IMR-90 (cell line): ENCODE measurements around the gene ZBTB32. TPM values are rescaled to one million over a fixed set of nuclear protein-coding genes. Genes with fewer than 3 reads are reported as not detected.

Experiments used
- ATAC-seq: fragments of 200-7000 bp; cut with Tn5 transposase; 2 replicates; pipeline ENCODE4 v1.9.1; 2020; ENCODE audit warnings: low read depth, mild to moderate bottlenecking, moderate library complexity
- BruUV-seq: library from RNA; stranded (reverse); fragments of 400-500 nt; replicated peaks from 2 replicates; lab custom pipeline; 2021; lab: Mats Ljungman, UMichigan
- CTCF ChIA-PET: fragments of 300-600 bp; formaldehyde crosslinking; extraction: SDS; loops from one replicate; lab custom pipeline; 2021; ENCODE audit warnings: antibody characterized with exemption; lab: Yijun Ruan, JAX
- POLR2A ChIA-PET: fragments of 300-600 bp; sonication (Branson Sonifier 250); formaldehyde crosslinking; loops from one replicate; lab custom pipeline; 2022; ENCODE audit warnings: antibody characterized with exemption; ENCODE audit not compliant: unreplicated experiment; lab: Charles Lee
- DNase-seq: peaks from one replicate; pipeline ENCODE4 v3.0.0; 2013
- H2AFZ ChIP-seq: replicated peaks from 2 replicates; pipeline ENCODE3; 2013; ENCODE audit warnings: low read length, mild to moderate bottlenecking; ENCODE audit not compliant: poor library complexity
- H2AK5ac ChIP-seq: 2 replicates; pipeline ENCODE4 v1.6.1; 2013; ENCODE audit warnings: low read depth, low read length, inconsistent platforms
- H2AK9ac ChIP-seq: replicated peaks from 2 replicates; pipeline ENCODE3; 2013; ENCODE audit warnings: mild to moderate bottlenecking, low read depth, low read length, moderate library complexity; ENCODE audit not compliant: poor library complexity
- H2BK120ac ChIP-seq: 2 replicates; pipeline ENCODE4 v1.6.1; 2013; ENCODE audit warnings: low read depth, low read length, inconsistent platforms
- H2BK15ac ChIP-seq: 3 replicates; pipeline ENCODE4 v1.6.1; 2013; ENCODE audit warnings: low read depth, low read length, inconsistent platforms
- H2BK20ac ChIP-seq: 2 replicates; pipeline ENCODE4 v1.6.1; 2013; ENCODE audit warnings: low read depth, mild to moderate bottlenecking, inconsistent platforms, low read length, moderate library complexity
- H2BK5ac ChIP-seq: 2 replicates; pipeline ENCODE4 v1.6.1; 2013; ENCODE audit warnings: mild to moderate bottlenecking, low read depth, low read length, inconsistent platforms; ENCODE audit not compliant: poor library complexity, severe bottlenecking
- H3K14ac ChIP-seq: replicated peaks from 2 replicates; pipeline ENCODE4 v1.6.1; 2013; ENCODE audit warnings: low read depth, low read length, inconsistent platforms
- H3K18ac ChIP-seq: 2 replicates; pipeline ENCODE4 v1.6.1; 2013; ENCODE audit warnings: low read depth, low read length, control low read depth
- H3K23ac ChIP-seq: 2 replicates; pipeline ENCODE4 v1.6.1; 2013; ENCODE audit warnings: low read depth, low read length, inconsistent platforms
- H3K27ac ChIP-seq: 2 replicates; pipeline ENCODE4 v1.5.1; 2013; ENCODE audit warnings: mild to moderate bottlenecking, control low read depth, low read length; ENCODE audit not compliant: insufficient read depth
- H3K27me3 ChIP-seq: 2 replicates; pipeline ENCODE4 v1.6.1; 2013; ENCODE audit warnings: low read length; ENCODE audit not compliant: control insufficient read depth, insufficient read depth
- H3K36me3 ChIP-seq: 2 replicates; pipeline ENCODE4 v1.6.1; 2013; ENCODE audit warnings: low read length, mixed read lengths; ENCODE audit not compliant: control insufficient read depth, insufficient read depth
- H3K4ac ChIP-seq: 2 replicates; pipeline ENCODE4 v1.6.1; 2013; ENCODE audit warnings: low read depth, low read length, inconsistent platforms
- H3K4me1 ChIP-seq: 2 replicates; pipeline ENCODE4 v1.6.1; 2013; ENCODE audit warnings: low read length, mixed read lengths; ENCODE audit not compliant: control insufficient read depth, insufficient read depth
- H3K4me2 ChIP-seq: 2 replicates; pipeline ENCODE4 v1.6.1; 2013; ENCODE audit warnings: low read depth, mild to moderate bottlenecking, control low read depth, low read length, moderate library complexity
- H3K4me3 ChIP-seq: 2 replicates; pipeline ENCODE4 v1.5.1; 2013; ENCODE audit warnings: low read depth, mild to moderate bottlenecking, control low read depth, low read length, moderate library complexity; ENCODE audit not compliant: insufficient read depth
- H3K56ac ChIP-seq: 2 replicates; pipeline ENCODE4 v1.6.1; 2013; ENCODE audit warnings: low read length, inconsistent platforms; ENCODE audit not compliant: insufficient read depth; ENCODE audit errors: extremely low read depth
- H3K79me1 ChIP-seq, 2 experiments: 2 replicates each; pipeline ENCODE4 v1.6.1; 2013; ENCODE audit warnings: low read length in 2 of 2, inconsistent platforms in 1 of 2, low read depth in 1 of 2
- H3K9ac ChIP-seq: 2 replicates; pipeline ENCODE4 v1.6.1; 2013; ENCODE audit warnings: low read depth, low read length, control low read depth
- H3K9me1 ChIP-seq: 2 replicates; pipeline ENCODE4 v1.6.1; 2013; ENCODE audit warnings: low read length, inconsistent platforms; ENCODE audit not compliant: insufficient read depth
- H3K9me3 ChIP-seq: 2 replicates; pipeline ENCODE4 v1.6.1; 2013; ENCODE audit warnings: low read length; ENCODE audit not compliant: control insufficient read depth, insufficient read depth
- H4K20me1 ChIP-seq: 2 replicates; pipeline ENCODE4 v1.6.1; 2013; ENCODE audit warnings: low read length, inconsistent platforms; ENCODE audit not compliant: insufficient read depth
- H4K5ac ChIP-seq: 2 replicates; pipeline ENCODE4 v1.6.1; 2013; ENCODE audit warnings: mild to moderate bottlenecking, low read depth, low read length, control low read depth
- H4K8ac ChIP-seq, 2 experiments: 2 replicates each; pipeline ENCODE4 v1.6.1; 2013; ENCODE audit warnings: low read depth in 2 of 2, low read length in 2 of 2, control low read depth in 1 of 2, inconsistent platforms in 1 of 2
- H4K91ac ChIP-seq: 2 replicates; pipeline ENCODE4 v1.6.1; 2013; ENCODE audit warnings: low read depth, low read length, inconsistent platforms; ENCODE audit not compliant: insufficient read depth
- CEBPB ChIP-seq: IDR thresholded peaks from 2 replicates; pipeline ENCODE4 v1.6.1; 2012; ENCODE audit warnings: low read depth, low read length, improper control_type of control experiment
- MAZ ChIP-seq: IDR thresholded peaks from 2 replicates; pipeline ENCODE4 v1.6.1; 2012; ENCODE audit warnings: low read depth, mild to moderate bottlenecking, low read length, improper control_type of control experiment, moderate library complexity, borderline replicate concordance
- NFE2L2 ChIP-seq: fragments of 150-350 bp; IDR thresholded peaks from 2 replicates; pipeline ENCODE4 v1.6.1; 2016; ENCODE audit warnings: low read depth, mild to moderate bottlenecking, low read length
- WGBS, 2 experiments: methylation state at CpG; one replicate each; pipeline versions ENCODE4 v1.1.5 to v1.1.7; 2013; ENCODE audit warnings: missing lambda C conversion rate in 2 of 2; ENCODE audit not compliant: insufficient read length in 1 of 2; ENCODE audit errors: extremely low coverage in 2 of 2; 5-methylcytosine and 5-hydroxymethylcytosine counted together
- dilution Hi-C: fragments of 300-500 bp; cut with HindIII; formaldehyde crosslinking; loops from one replicate; pipeline ENCODE4 v1.14.3; 2018; ENCODE audit warnings: low sequenced_read_pairs; ENCODE audit not compliant: unreplicated experiment
- in situ Hi-C: fragments of 300-500 bp; cut with MboI; formaldehyde crosslinking; loops from 3 replicates; pipeline ENCODE4 v1.14.3; 2019; ENCODE audit warnings: low sequenced_read_pairs, inconsistent platforms, mixed read lengths
- intact Hi-C: fragments of 100-400 bp; cut with micrococcal nuclease; formaldehyde crosslinking; loops from 2 replicates; pipeline ENCODE4 v1.10.0; 2022
- polyA plus RNA-seq, 3 experiments: library from polyadenylated mRNA; depleted of rRNA; stranded (reverse); fragments of >200 nt; gene quantifications; 2 replicates each; pipeline ENCODE4 v1.2.3, GENCODE V29; 2012; ENCODE audit warnings: low replicate concordance in 1 of 3
- total RNA-seq: library from RNA; depleted of rRNA; stranded (reverse); fragments of >200 nt; gene quantifications from 2 replicates; pipeline ENCODE4 v1.2.3, GENCODE V29; 2012
- TF ChIP-seq, protein P1 (sequence below): conservative IDR thresholded peaks from 2 replicates; pipeline ENCODE4 v1.5.1; 2012; ENCODE audit warnings: mild to moderate bottlenecking, low read depth, low read length, improper control_type of control experiment
- TF ChIP-seq, protein P2 (sequence below): fragments of 150-350 bp; IDR thresholded peaks from 2 replicates; pipeline ENCODE4 v1.6.1; 2017; ENCODE audit warnings: mild to moderate bottlenecking, antibody characterized with exemption, low read length, low read depth
- TF ChIP-seq, protein P3 (sequence below): fragments of 150-350 bp; IDR thresholded peaks from 2 replicates; pipeline ENCODE4 v1.6.1; 2016; ENCODE audit warnings: low read depth, mild to moderate bottlenecking, low read length, moderate library complexity, borderline replicate concordance

Gene ZBTB32
- total and polyA plus RNA-seq, 2 of the 4 experiments (the other 2 are of a cell fraction): not detected

DNA sequence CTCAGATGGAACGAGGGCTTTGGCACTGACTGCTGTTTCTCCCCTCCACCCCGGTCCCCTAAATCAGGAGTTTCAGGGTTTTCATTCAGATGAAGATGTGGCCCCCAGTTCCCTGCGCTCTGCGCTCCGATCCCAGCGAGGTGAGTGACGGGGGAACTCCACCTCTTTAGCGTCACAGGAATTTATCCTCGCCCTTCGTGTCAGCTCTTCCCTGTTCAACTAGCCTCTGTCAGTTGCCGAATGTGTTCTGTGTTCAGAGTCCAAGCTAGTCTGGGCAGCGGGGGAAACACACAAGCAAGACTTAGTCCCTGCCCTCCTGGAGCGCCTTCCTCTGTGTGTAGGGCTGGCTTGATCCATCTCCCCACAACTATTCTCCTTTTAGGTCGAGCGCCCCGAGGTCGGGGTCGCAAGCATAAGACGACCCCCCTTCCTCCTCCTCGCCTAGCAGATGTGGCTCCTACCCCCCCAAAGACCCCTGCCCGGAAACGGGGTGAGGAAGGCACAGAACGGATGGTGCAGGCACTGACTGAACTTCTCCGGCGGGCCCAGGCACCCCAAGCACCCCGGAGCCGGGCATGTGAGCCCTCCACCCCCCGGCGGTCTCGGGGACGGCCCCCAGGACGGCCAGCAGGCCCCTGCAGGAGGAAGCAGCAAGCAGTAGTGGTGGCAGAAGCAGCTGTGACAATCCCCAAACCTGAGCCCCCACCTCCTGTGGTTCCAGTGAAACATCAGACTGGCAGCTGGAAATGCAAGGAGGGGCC lies 15.2 kb downstream of the ZBTB32 start (continued):
- TF ChIP-seq, protein P1, sequence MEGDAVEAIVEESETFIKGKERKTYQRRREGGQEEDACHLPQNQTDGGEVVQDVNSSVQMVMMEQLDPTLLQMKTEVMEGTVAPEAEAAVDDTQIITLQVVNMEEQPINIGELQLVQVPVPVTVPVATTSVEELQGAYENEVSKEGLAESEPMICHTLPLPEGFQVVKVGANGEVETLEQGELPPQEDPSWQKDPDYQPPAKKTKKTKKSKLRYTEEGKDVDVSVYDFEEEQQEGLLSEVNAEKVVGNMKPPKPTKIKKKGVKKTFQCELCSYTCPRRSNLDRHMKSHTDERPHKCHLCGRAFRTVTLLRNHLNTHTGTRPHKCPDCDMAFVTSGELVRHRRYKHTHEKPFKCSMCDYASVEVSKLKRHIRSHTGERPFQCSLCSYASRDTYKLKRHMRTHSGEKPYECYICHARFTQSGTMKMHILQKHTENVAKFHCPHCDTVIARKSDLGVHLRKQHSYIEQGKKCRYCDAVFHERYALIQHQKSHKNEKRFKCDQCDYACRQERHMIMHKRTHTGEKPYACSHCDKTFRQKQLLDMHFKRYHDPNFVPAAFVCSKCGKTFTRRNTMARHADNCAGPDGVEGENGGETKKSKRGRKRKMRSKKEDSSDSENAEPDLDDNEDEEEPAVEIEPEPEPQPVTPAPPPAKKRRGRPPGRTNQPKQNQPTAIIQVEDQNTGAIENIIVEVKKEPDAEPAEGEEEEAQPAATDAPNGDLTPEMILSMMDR: no peak

DNA sequence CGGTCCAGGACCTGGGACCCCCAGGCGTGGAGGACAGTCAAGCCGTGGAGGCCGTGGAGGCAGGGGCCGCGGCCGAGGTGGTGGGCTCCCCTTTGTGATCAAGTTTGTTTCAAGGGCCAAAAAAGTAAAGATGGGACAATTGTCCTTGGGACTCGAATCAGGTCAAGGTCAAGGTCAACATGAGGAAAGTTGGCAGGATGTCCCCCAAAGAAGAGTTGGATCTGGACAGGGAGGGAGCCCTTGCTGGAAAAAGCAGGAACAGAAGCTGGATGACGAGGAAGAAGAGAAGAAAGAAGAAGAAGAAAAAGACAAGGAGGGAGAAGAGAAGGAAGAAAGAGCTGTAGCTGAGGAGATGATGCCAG lies 15.8 kb downstream of the ZBTB32 start:
- Histone ChIP-seq H2AFZ (no peak overlapping the region), H3K9ac (no peak overlapping the region), H3K27me3 (no peaks in the 10 kb centered on the region), H3K9me1 (no peaks in the 10 kb centered on the region; the same call in 1 of the 2 replicates), H3K4ac (no peak overlapping the region), H3K79me1 (peaks cover 16 to 55% of the 10 kb centered on the region in 2 experiments; a peak in 3 of 4 replicates), H3K36me3 (peaks cover 43% of the 10 kb centered on the region), H2AK9ac (no peak overlapping the region), H4K5ac (no peak overlapping the region), H3K4me1 (peaks cover 14% of the 10 kb centered on the region), H3K56ac (no peak overlapping the region), H2AK5ac (no peak overlapping the region), H3K4me2 (no peak overlapping the region), H2BK15ac (no peak overlapping the region), H3K4me3 (no peak overlapping the region), H3K14ac (no peak overlapping the region), H3K18ac (no peak overlapping the region), H4K8ac (no peak overlapping the region), H4K91ac (no peak overlapping the region), H4K20me1 (peaks cover 29% of the 10 kb centered on the region), H3K23ac (peak overlapping the region; percentile 35; the same call in 1 of the 2 replicates), H3K9me3 (no peaks in the 10 kb centered on the region), H2BK120ac (no peak overlapping the region), H2BK20ac (no peak overlapping the region), H2BK5ac (no peak overlapping the region), H3K27ac (no peak overlapping the region)
- POLR2A ChIA-PET: no interaction called here
- WGBS, 2 experiments: 95% methylated on average over 8 of the region's 9 CpGs; no CpG with 5 or more reads in 1 of the 2 experiments
- no peak for TF ChIP-seq MAZ
- TF ChIP-seq, protein P2, sequence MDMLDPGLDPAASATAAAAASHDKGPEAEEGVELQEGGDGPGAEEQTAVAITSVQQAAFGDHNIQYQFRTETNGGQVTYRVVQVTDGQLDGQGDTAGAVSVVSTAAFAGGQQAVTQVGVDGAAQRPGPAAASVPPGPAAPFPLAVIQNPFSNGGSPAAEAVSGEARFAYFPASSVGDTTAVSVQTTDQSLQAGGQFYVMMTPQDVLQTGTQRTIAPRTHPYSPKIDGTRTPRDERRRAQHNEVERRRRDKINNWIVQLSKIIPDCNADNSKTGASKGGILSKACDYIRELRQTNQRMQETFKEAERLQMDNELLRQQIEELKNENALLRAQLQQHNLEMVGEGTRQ: no peak
- TF ChIP-seq, protein P3, sequence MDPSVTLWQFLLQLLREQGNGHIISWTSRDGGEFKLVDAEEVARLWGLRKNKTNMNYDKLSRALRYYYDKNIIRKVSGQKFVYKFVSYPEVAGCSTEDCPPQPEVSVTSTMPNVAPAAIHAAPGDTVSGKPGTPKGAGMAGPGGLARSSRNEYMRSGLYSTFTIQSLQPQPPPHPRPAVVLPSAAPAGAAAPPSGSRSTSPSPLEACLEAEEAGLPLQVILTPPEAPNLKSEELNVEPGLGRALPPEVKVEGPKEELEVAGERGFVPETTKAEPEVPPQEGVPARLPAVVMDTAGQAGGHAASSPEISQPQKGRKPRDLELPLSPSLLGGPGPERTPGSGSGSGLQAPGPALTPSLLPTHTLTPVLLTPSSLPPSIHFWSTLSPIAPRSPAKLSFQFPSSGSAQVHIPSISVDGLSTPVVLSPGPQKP: no peak
- TF ChIP-seq NFE2L2: no peak
- TF ChIP-seq CEBPB: no peak
- intact Hi-C loops (no loop called here), in situ Hi-C loops (no loop called here), dilution Hi-C loops (no loop called here)
- ATAC-seq (no peak), DNase-seq (no peak)
- CTCF ChIA-PET: no interaction called here
- BruUV-seq: no TSS peak
